CD4-positive, alpha-beta T cell (primary cell): ENCODE results near the gene CETN2. TPM values are rescaled to one million over a fixed set of nuclear protein-coding genes. Genes with fewer than 3 reads are reported as not detected.

Experiments used
- ATAC-seq: fragments of 200-7000 bp; cut with Tn5 transposase; one replicate; pipeline ENCODE4 v1.10.0; 2022; ENCODE audit warnings: mild to moderate bottlenecking; ENCODE audit not compliant: poor library complexity
- CTCF ChIA-PET: fragments of 350-600 bp; sonication (Branson Sonifier 250); formaldehyde crosslinking; loops from one replicate; lab custom pipeline; 2021; ENCODE audit warnings: antibody characterized with exemption, inconsistent platforms; lab: Charles Lee
- POLR2A ChIA-PET: fragments of 350-600 bp; sonication (Branson Sonifier 250); formaldehyde crosslinking; loops from one replicate; lab custom pipeline; 2021; ENCODE audit warnings: antibody characterized with exemption, inconsistent platforms; lab: Charles Lee
- DNase-seq, 14 experiments: peaks; one replicate each; pipeline ENCODE4 v3.0.0-alpha.2; 2013 to 2020; ENCODE audit warnings: mixed read lengths in 2 of 14
- H3K27ac ChIP-seq, 2 donors: one replicate each; pipeline versions ENCODE4 v1.5.1 to v1.7.0; 2013; ENCODE audit warnings: low read length in 2 of 2, low read depth in 1 of 2, mild to moderate bottlenecking in 1 of 2
- H3K27me3 ChIP-seq, 2 experiments: 1 replicate in 1 of 2; 2 replicates in 1 of 2; pipeline versions ENCODE4 v1.6.1 to v1.7.0; 2013; ENCODE audit warnings: low read length in 2 of 2, control low read depth in 1 of 2, mild to moderate bottlenecking in 1 of 2, moderate library complexity in 1 of 2; ENCODE audit not compliant: insufficient read depth in 2 of 2, control insufficient read depth in 1 of 2
- H3K36me3 ChIP-seq: one replicate; pipeline ENCODE4 v1.6.1; 2013; ENCODE audit warnings: low read length, control low read depth; ENCODE audit not compliant: insufficient read depth
- H3K4me1 ChIP-seq: one replicate; pipeline ENCODE4 v1.6.1; 2013; ENCODE audit warnings: low read length, control low read depth; ENCODE audit not compliant: insufficient read depth
- H3K4me3 ChIP-seq: one replicate; pipeline ENCODE4 v1.5.1; 2013; ENCODE audit warnings: mild to moderate bottlenecking, low read length, moderate library complexity
- H3K9me3 ChIP-seq, 2 experiments: 1 replicate in 1 of 2; 2 replicates in 1 of 2; pipeline versions ENCODE4 v1.6.1 to v1.7.0; 2013; ENCODE audit warnings: low read length in 2 of 2, mild to moderate bottlenecking in 2 of 2, control low read depth in 1 of 2, moderate library complexity in 1 of 2; ENCODE audit not compliant: control insufficient read depth in 1 of 2, insufficient read depth in 1 of 2
- H3K27ac Mint-ChIP-seq: one replicate; pipeline ENCODE4 v1.8.0; 2020; ENCODE audit warnings: mixed read lengths
- H3K27me3 Mint-ChIP-seq: one replicate; pipeline ENCODE4 v1.8.0; 2021; ENCODE audit warnings: mixed read lengths
- H3K36me3 Mint-ChIP-seq: one replicate; pipeline ENCODE4 v1.8.0; 2021; ENCODE audit warnings: low read depth, mixed read lengths
- H3K4me1 Mint-ChIP-seq: one replicate; pipeline ENCODE4 v1.8.0; 2021; ENCODE audit warnings: low read depth, mixed read lengths
- H3K4me3 Mint-ChIP-seq: one replicate; pipeline ENCODE4 v1.8.0; 2020; ENCODE audit warnings: mild to moderate bottlenecking, mixed read lengths
- H3K9me3 Mint-ChIP-seq: one replicate; pipeline ENCODE4 v1.8.0; 2020; ENCODE audit warnings: mixed read lengths
- intact Hi-C, 2 experiments: fragments of 100-400 bp; cut with DNase I in 1 of 2; cut with micrococcal nuclease in 1 of 2; formaldehyde crosslinking; loops; one replicate each; pipeline versions ENCODE4 v1.15.1 to v1.9.0; 2023 to 2025; cut with DNase I, micrococcal nuclease
- total RNA-seq, 174 experiments: library from RNA in 2 of 174; stranded (reverse) in 2 of 174; gene quantifications; one replicate each; pipeline ENCODE4 v1.2.3 and lab custom pipeline; 2021 to 2026
- TF ChIP-seq, protein P1 (sequence below): fragments of 200-600 bp; IDR thresholded peaks from one replicate; pipeline ENCODE4 v1.8.0; 2022; ENCODE audit warnings: antibody characterized with exemption, mild to moderate bottlenecking

CETN2 gene
- total RNA-seq, 2 experiments from 2014 or later, result 4.0 to 5.1 TPM

GRCh38 chrX:152871260-152871659 is 40.7 kb upstream of the CETN2 start:
- Mint-ChIP-seq H3K27ac (no peak overlapping the region), H3K4me1 (no peaks in the 10 kb centered on the region), H3K36me3 (peaks cover 21% of the 10 kb centered on the region), H3K27me3 (no peaks in the 10 kb centered on the region), H3K9me3 (no peaks in the 10 kb centered on the region), H3K4me3 (no peak overlapping the region)
- POLR2A ChIA-PET, result no interaction called here
- H3K9me3 ChIP-seq, result no peaks in the 10 kb centered on the region
- ATAC-seq, result no peak
- H3K27me3 ChIP-seq, result no peaks in the 10 kb centered on the region
- TF ChIP-seq, protein P1, sequence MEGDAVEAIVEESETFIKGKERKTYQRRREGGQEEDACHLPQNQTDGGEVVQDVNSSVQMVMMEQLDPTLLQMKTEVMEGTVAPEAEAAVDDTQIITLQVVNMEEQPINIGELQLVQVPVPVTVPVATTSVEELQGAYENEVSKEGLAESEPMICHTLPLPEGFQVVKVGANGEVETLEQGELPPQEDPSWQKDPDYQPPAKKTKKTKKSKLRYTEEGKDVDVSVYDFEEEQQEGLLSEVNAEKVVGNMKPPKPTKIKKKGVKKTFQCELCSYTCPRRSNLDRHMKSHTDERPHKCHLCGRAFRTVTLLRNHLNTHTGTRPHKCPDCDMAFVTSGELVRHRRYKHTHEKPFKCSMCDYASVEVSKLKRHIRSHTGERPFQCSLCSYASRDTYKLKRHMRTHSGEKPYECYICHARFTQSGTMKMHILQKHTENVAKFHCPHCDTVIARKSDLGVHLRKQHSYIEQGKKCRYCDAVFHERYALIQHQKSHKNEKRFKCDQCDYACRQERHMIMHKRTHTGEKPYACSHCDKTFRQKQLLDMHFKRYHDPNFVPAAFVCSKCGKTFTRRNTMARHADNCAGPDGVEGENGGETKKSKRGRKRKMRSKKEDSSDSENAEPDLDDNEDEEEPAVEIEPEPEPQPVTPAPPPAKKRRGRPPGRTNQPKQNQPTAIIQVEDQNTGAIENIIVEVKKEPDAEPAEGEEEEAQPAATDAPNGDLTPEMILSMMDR, result no peak
- no peak overlapping the region for H3K27ac ChIP-seq
- DNase-seq, result no peak
- peaks cover 16% of the 10 kb centered on the region for H3K4me1 ChIP-seq
- no peak overlapping the region for H3K4me3 ChIP-seq
- intact Hi-C loops, result no loop called here
- H3K36me3 ChIP-seq, result peaks cover 5% of the 10 kb centered on the region
- CTCF ChIA-PET, result no interaction called here

DNA sequence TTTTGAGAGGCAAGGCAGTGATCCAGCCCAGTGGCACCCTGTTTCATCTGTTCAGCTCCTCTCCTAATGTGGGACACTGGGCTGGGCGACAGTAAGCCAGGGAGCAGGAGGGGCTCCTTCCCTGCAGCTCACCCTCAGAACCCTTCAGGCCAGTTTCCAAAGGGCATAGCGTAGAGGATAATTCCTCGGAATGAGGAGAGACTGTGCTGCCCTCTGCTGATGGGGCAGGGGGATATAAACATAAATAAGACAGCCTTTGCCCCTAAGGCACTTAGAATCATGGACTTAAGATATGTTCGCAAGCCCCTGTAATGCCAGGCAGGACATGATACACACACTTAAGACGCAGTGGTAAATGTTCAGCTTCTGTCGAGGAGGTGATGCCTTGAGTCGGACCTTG is 39.4 kb upstream of the CETN2 start:
- Mint-ChIP-seq H3K27me3 (no peaks in the 10 kb centered on the region), H3K9me3 (no peaks in the 10 kb centered on the region), H3K36me3 (peaks cover 26% of the 10 kb centered on the region), H3K27ac (no peak overlapping the region), H3K4me3 (no peak overlapping the region), H3K4me1 (no peaks in the 10 kb centered on the region)
- POLR2A ChIA-PET, result no interaction called here
- H3K4me1 ChIP-seq, result peaks cover 16% of the 10 kb centered on the region
- no peaks in the 10 kb centered on the region for H3K27me3 ChIP-seq
- ATAC-seq, result no peak
- intact Hi-C loops, result no loop called here
- no peak overlapping the region for H3K27ac ChIP-seq
- DNase-seq, result no peak
- peaks cover 14% of the 10 kb centered on the region for H3K36me3 ChIP-seq
- TF ChIP-seq, protein P1, result no peak
- no peaks in the 10 kb centered on the region for H3K9me3 ChIP-seq
- no peak overlapping the region for H3K4me3 ChIP-seq
- CTCF ChIA-PET, result no interaction called here

DNA sequence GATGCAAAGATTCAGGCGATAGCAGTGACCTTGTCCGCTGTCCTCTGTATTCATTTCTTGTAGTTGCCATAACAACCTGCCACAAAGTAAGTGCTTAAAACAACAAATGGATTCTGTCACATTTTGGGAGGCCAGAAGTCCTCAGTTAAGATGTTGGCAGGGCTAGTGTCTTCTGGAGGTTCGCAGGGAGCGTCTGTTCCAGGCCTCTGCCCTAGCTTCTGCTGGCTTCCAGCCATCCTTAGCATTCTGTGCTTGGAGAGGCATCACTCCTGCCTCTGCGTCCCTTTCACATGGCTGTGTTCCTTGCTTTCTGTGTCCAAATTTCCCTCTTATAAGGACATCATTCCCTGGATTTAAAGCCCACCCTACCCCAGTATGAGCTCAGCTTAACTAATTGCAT is 35.8 kb upstream of the CETN2 start:
- no peaks in the 10 kb centered on the region for H3K27me3 Mint-ChIP-seq
- Histone ChIP-seq H3K36me3 (peaks cover 22% of the 10 kb centered on the region), H3K27ac (no peak overlapping the region), H3K4me3 (no peak overlapping the region), H3K27me3 (no peaks in the 10 kb centered on the region), H3K9me3 (no peaks in the 10 kb centered on the region), H3K4me1 (no peaks in the 10 kb centered on the region)
- ChIA-PET CTCF (no interaction called here), POLR2A (no interaction called here)
- H3K27ac Mint-ChIP-seq, result no peak overlapping the region
- H3K4me3 Mint-ChIP-seq, result no peak overlapping the region
- ATAC-seq (no peak), DNase-seq (no peak)
- no peaks in the 10 kb centered on the region for H3K4me1 Mint-ChIP-seq
- H3K36me3 Mint-ChIP-seq, result peaks cover 47% of the 10 kb centered on the region
- intact Hi-C loops, result no loop called here
- no peaks in the 10 kb centered on the region for H3K9me3 Mint-ChIP-seq
- TF ChIP-seq, protein P1, result no peak
